ENCODE results near the gene BTNL8.
"Not testable (repeated sequence)": the region's sequence is repeated elsewhere in the genome, so short reads cannot be mapped to it uniquely, and the experiment has no call there.

DNA sequence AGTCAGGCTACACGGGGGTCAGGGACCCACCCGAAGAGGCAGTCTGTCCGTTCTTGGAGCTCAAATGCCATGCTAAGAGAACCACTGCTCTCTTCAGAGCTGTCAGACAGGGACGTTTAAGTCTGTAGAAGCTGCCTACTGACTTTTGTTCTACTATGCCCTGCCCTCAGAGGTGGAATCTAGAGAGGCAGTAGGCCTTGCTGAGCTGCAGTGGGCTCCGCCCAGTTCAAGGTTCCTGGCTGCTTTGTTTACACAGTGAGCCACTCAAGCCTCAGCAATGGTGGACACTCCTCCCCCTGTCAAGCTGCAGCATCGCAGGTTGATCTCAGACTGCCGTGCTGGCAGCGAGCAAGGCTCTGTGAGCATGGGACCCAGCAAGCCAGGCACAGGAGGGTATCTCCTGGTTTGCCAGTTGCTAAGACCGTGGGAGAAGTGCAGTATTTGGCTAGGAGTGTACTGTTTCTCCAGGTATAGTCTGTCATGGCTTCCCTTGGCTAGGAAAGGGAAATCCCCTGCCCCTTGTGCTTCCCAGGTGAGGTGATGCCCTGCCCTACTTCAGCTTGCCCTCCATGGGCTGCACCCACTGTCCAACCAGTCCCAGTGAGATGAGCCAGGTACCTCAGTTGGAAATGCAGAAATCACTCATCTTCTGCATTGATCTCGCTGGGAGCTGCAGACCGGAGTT, 13.0 kb upstream of the BTNL8 start:
- TF ChIP-seq CTCF, POLR2A (IDR thresholded peaks at IDR 0.05): not testable (repeated sequence)
